Measurements from ENCODE around the gene ATG7.
A peak's percentile ranks its signal among the peaks of the same experiment; 100 is the strongest.

ATG7 gene

GRCh38 chr3:11367143-11367693 is 95.0 kb downstream of the ATG7 start:
- DNase-seq: peak; percentile 65

- no peak for DNase-seq
Measured at GRCh38 chr3:11370191-11370590, 98.0 kb downstream of the ATG7 start.

GRCh38 chr3:11370966-11371365 is 98.8 kb downstream of the ATG7 start:
- no peak for DNase-seq

- DNase-seq: no peak
Measured at GRCh38 chr3:11371747-11372146, 99.5 kb downstream of the ATG7 start.

DNA sequence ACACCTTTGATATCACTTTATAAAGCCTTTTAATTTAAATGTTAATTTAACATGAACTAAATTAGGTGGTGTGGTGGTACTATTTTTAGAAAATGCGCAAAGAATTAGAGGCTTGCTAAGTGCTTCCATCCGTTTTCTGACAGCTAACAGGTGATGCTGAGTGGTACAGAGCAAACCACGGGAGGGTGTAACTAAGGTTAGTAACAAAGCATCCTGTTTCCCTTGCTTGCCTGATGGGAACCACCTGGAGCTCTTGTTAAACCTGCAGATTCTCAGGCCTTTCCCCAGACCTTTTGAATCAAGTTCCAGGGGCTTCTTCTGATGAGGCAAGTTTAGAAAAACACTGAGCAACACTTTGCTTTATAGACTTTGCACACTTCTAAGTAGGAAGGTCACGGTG is 101.0 kb downstream of the ATG7 start:
- no peak for DNase-seq

DNA sequence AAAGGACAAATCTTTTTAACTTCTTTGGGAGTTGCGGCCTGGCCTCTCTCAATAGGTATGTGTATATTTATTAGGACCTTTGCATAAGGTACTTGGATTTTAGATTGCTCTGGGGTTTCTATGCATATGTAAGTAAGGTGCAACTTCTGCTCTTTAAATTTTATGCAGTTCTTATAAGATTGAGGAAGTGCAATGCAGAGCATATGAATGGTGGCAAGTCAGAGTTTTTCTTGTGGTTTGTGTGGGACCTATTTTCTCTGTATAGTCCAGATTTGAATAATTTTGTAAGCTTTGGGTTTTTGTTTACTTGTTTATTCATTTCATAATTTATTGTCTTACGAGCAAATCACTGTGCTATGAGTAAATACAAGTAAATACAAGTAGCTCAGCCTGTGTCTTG is 101.5 kb downstream of the ATG7 start:
- DNase-seq: no peak

- DNase-seq: no peak
Measured at GRCh38 chr3:11375333-11376088, 103.3 kb downstream of the ATG7 start.

DNA sequence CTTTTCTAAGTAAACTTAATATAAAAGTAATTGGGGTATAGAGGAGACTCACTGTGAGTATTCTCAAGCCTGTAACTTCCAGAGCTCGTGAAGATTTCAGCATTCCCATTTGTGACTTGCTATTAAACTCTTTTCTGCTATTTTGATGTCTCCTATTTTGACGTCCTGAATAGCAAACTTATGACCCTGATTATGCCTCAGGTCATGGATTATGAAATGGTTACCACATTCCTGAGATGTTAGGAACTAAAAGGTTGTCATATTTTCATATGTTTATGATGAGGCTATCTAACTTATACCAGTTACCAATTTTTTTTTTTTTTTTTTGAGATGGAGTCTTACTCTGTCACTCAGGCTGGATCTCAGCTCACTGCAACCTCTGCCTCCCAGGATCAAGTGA is 105.5 kb downstream of the ATG7 start:
- no peak for DNase-seq

- no peak for DNase-seq
Measured at GRCh38 chr3:11379238-11379823, 107.1 kb downstream of the ATG7 start.

DNA sequence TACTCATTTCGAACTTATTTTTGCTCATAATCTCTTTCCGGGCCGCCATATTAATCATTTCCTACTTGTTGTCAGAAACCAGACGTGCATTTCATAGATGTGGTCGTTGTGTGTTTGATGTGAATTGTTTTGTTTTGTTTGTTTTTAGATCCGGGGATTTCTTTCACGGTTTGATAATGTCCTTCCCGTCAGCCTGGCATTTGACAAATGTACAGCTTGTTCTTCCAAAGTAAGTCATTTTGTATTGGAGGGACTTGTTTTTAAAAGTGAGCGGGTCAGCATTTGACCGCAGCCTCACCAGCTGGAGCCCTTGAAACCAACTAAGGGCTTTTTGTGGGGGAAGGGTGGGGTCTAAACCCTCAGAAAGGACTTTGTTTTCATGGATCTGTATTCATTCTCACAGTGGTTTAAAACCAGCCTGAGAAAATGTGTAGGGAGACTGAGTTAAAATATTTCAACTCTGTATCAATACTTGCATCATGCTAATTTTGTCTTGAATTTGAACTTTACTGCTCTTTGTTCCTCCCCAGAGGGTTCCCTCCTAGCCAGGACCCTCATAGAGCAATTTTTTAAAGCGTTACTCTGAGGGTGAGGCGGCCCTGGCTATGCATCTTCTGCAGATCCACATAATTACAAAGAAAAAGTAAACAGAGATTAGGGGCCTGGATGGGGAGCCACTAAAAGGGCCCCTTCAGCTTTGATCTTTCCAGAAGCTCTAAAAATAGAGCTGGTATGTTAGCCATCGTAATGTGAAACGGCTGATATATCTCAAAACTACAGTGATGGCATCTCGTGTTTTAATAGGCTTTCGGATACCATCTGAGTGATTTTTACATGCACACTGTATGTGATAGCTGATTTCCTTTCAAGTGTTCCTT is 107.9 kb downstream of the ATG7 start:
- no peak for DNase-seq

DNA sequence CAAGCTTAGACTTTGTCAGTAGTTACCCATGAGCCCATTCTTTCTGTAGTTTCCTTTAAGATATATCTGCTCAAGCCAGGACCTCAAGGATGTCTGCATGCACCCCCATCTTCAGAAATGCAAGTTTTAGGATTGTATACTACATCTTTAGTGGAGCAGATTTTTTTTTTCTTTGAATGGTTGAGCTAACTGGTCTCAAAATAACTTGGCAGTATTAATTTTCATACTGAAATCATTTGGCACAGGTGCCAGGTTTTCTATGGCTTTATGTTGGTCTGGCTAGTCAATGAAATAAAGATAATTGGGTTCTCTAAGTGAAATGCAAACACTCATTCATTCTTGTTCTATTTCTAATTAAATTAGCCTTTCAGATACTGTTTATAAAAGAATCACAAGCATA is 108.9 kb downstream of the ATG7 start:
- DNase-seq: no peak

GRCh38 chr3:11381563-11381962 is 109.4 kb downstream of the ATG7 start:
- no peak for DNase-seq

GRCh38 chr3:11382146-11382745 is 110.0 kb downstream of the ATG7 start:
- no peak for DNase-seq

- DNase-seq: no peak
Measured at GRCh38 chr3:11384074-11384473, 111.9 kb downstream of the ATG7 start.

DNA sequence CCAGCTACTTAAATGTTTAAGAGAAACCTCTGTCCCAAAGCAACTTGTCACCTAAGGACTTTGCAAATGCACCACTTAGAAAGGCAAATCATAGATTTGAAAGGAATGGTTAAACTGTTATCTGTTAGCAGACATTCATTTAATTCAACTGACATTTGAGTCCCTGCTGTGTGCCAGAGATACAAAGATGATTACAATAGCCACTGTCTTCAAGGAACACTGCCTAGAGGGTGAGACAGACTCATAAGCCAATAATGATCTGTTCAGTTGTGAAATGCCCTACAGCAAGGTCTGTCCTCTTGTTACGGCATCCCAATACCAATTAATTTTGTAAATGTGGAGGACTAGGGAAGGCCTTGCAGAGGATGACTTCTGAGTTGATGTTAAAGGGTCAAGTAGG is 113.1 kb downstream of the ATG7 start:
- no peak for DNase-seq

- DNase-seq: peak; percentile 67
Measured at GRCh38 chr3:11385891-11386290, 113.7 kb downstream of the ATG7 start.

- peak; percentile 74 for DNase-seq
Measured at GRCh38 chr3:11386465-11387113, 114.4 kb downstream of the ATG7 start.

GRCh38 chr3:11389386-11390268 is 117.4 kb downstream of the ATG7 start:
- no peak for DNase-seq

DNA sequence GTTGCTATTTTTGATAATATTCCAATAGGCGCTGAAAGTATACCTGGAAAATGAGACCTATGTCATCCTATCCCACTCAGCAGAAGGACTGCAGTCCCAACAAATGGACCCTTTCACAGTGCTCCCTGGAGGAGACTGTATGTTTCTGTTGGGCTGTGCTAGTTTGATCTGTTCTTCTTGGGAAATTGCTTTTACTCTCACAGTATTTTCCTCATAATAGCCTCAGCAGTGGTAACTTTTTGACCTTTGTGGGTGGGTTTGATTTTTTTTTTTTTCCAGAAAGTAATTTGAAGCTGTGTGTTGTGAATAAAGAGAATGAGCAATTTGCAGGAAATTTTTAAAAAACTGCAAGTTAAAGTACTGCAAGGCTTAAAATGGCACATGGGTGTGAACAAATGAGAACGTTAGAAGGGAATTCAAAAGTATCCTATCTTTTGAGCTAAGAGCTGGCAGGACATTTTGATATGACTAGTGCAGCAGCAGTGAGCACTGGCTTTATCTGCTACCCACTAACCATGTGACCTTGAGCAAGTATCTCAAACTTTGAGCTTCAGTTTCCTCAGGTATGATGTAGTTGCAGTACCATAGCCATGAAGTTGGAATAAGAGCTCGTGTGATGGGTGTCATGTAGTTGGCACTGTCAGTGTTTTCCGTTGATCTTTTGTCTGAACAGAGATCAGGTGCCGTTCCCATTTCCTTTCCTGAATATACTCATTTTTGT is 118.4 kb downstream of the ATG7 start:
- DNase-seq: no peak

DNA sequence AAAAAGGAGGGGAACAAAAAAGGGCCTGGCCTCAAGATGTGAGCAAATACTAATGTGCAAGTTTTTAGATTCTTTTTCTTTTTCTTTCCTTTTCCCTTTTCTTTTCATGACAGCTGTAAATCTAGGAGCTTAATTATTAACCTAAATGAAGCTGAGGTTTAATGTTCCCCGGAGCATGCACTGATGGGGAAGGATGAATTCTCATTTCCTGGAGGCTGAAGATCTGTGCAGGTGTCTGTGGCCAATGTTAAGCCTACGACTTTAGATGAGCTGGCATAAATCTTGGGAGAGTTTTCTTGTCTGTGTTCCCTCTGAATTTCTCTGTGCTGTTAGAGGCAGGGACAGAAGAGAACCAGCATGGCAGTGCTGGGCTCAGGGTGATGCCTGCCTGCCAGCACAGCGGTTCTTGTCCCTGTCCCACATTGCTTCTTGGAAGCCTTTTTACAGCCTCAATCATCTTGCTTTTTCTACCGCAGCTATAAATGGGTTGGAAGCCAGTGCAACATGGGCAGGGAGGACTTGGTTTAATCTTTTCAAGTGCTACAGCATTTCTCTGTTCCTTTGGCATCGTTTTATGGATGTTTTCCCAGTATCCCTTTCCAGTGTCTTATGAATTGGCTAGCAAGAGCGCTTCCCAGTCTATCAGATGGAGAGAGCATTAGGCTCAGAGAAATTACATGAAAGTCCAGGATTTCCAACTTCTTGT is 119.1 kb downstream of the ATG7 start:
- peak; percentile 39 for DNase-seq
